Raji (cell line): ENCODE data around the gene TRIO.

Experiments
- POLR2A ChIP-seq: IDR thresholded peaks from 2 replicates; pipeline ENCODE4 v1.6.1; 2011; ENCODE audit warnings: low read depth, low read length, control low read depth; ENCODE audit not compliant: insufficient read depth

TRIO gene

GRCh38 chr5:14450018-14450524 is 306.9 kb downstream of the TRIO start:
- TF ChIP-seq POLR2A, result no peak

DNA sequence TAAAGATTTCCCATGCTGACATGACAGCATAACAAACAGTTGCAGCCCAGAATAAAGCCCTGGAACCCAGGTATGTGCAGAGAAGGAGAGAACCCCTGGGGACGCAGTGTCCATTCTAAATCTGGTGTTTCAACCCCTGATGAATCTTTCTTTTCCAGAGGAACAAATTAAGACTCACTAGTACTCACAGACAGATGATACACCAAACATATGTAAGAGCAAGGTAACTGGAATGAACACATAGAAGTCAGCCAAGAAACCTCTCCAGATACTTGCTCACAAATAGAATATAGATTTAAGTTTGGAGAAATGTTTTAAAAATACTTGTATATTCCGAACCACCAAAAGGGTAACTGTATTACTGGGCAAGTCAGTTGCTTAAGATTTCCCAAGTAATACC is 307.6 kb downstream of the TRIO start:
- no peak for TF ChIP-seq POLR2A

DNA sequence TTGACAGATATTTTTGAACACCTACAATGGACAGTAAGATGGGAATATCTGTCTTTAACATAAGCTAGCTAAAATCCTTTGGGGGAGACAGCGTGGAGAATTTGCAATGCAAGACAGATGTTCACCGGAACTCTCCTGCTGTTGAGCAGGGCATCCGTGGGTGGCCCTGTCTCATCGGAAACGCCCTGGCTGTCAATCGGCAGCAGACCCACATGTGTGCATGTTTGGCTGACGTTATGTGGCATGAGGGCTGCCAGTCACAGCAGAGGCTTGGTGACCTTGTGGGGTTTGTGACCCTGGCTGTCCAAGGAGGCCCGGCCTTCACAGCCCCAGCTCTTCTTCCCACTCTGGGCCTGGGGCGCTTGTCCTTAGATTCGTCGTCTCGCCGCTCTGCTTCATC is 308.7 kb downstream of the TRIO start:
- TF ChIP-seq POLR2A, result no peak

GRCh38 chr5:14452685-14453454 is 309.7 kb downstream of the TRIO start:
- no peak for TF ChIP-seq POLR2A

- no peak for TF ChIP-seq POLR2A
These were observed 310.3 kb downstream of the TRIO start for GRCh38 chr5:14453481-14453880.

DNA sequence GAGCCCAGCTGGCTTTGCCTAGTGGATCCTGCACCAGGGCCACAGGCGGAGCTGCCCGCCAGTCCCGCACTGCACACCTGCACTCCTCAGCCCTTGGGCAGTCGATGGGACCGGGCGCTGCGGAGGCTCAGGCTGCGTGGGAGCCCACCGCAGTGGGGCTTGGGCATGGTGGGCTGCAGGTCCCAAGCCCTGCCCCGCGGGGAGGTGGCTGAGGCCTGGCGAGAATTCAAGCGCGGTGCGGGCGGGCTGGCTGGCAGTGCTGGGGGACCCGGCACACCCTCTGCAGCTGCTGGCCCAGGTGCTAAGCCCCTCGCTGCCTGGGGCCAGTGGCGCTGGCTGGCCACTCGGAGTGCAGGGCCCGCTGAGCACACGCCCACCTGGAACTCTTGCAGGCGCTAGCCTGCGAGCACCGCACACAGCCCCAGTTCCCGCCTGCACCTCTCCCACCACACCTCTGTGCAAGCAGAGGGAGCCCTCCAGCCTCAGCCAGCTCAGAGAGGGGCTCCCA is 312.7 kb downstream of the TRIO start:
- no peak for TF ChIP-seq POLR2A

- no peak for TF ChIP-seq POLR2A
These were observed 314.3 kb downstream of the TRIO start for GRCh38 chr5:14457476-14457875.

DNA sequence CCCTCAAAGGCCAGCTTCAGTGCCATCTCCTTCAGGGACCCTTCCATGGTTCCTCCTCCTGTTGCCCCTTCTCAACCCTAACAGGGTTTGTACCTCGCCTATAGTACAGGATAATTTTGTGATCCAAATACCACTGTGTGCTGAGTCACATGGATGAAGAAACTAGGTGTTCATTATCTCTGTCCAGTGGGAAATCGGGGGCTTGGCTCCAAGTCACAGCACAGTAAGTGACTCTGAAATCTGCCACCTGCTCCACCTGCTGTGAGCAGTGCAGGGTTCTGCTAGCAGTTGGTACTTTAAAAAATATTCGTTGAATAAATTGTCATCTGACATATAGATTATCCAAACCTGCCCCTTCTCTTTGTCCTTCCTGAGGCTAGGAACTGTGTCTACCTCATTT is 315.3 kb downstream of the TRIO start:
- no peak for TF ChIP-seq POLR2A

DNA sequence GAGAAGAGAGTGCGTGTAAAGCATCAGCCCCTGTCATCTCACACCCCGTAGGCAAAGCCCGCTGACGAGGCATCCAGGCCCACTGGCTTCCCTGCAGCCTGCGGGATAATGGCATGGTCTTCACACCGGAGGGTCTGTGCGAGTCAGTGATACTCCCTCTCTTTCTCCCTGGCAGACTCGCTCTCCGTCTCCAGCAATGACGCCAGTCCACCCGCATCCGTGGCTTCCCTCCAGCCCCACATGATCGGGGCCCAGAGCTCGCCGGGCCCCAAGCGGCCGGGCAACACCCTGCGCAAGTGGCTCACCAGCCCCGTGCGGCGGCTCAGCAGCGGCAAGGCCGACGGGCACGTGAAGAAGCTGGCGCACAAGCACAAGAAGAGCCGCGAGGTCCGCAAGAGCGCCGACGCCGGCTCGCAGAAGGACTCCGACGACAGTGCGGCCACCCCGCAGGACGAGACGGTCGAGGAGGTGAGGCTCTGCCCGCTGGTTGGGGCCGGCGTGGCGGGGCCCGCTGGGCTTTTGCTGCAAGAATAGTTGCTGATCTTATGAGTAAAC is 317.8 kb downstream of the TRIO start:
- no peak for TF ChIP-seq POLR2A

GRCh38 chr5:14462681-14463080 is 319.5 kb downstream of the TRIO start:
- TF ChIP-seq POLR2A, result no peak

GRCh38 chr5:14463629-14464028 is 320.5 kb downstream of the TRIO start:
- no peak for TF ChIP-seq POLR2A

GRCh38 chr5:14464096-14464495 is 321.0 kb downstream of the TRIO start:
- TF ChIP-seq POLR2A, result no peak

GRCh38 chr5:14464671-14465070 is 321.5 kb downstream of the TRIO start:
- no peak for TF ChIP-seq POLR2A

- TF ChIP-seq POLR2A, result no peak
These were observed 322.0 kb downstream of the TRIO start for GRCh38 chr5:14465116-14465515.

DNA sequence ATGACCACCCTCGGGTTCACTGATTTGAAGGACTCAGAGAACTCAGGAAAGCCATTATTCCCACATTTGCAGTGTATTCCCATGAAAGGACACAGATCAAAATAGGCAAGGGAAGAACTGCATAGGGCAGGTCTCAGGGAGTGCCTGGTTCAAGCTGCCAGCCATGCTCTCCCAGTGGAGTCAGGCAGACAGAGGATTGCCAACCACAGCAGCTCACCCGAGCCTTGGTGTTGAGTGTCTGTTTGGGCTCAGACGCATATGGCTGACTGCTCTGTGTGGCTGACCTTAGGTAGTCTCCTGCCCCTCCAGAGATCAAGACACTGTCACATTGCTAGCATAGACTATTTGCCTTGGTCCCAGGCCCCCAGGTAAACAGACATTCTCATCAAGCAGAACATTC is 322.6 kb downstream of the TRIO start:
- no peak for TF ChIP-seq POLR2A

- no peak for TF ChIP-seq POLR2A
These were observed 324.1 kb downstream of the TRIO start for GRCh38 chr5:14467251-14467650.

DNA sequence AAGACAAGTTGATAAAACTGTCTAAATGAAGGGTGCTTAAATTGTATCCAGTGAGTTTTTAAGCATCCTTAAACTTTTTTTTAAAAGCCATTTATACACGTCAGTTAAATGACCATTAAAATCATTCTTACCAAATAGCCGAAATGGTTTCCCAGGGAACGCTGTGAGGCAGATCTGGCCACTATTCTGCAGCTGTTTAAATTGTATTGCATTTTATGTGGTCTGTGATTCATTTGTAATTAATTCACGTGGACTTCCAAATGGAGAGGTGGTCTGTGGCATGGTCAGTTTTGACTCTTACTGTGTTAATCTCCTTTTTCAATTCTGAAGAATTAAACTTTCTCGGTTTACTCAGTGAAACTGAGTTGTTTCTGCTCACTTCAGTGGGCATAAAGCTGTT is 324.7 kb downstream of the TRIO start:
- TF ChIP-seq POLR2A, result no peak
